Bronchial epithelial cell (primary cell): ENCODE data around the gene PKMYT1. TPM values are rescaled to one million over a fixed set of nuclear protein-coding genes. Genes with fewer than 3 reads are reported as not detected.

Source experiments
- DNase-seq: peaks from one replicate; pipeline ENCODE4 v3.0.0-alpha.2; 2010; ENCODE audit warnings: low read depth
- FAIRE-seq: peaks from 2 replicates; lab custom pipeline; 2011; peaks lifted over from hg19 to GRCh38; lab: Jason Lieb, UNC
- H3K27me3 ChIP-seq: 2 replicates; pipeline ENCODE4 v1.5.1; 2011; ENCODE audit warnings: low read length; ENCODE audit not compliant: control insufficient read depth, insufficient read depth
- H3K36me3 ChIP-seq: 2 replicates; pipeline ENCODE4 v1.5.1; 2011; ENCODE audit warnings: low read length; ENCODE audit not compliant: control insufficient read depth, insufficient read depth
- H3K4me3 ChIP-seq: 2 replicates; pipeline ENCODE4 v1.5.1; 2011; ENCODE audit warnings: mild to moderate bottlenecking, low read depth, low read length, control low read depth
- CTCF ChIP-seq: IDR thresholded peaks from 2 replicates; pipeline ENCODE4 v1.5.1; 2011; ENCODE audit warnings: mild to moderate bottlenecking, moderate library complexity, low read length, control low read depth, inconsistent platforms; ENCODE audit not compliant: insufficient read depth, severe bottlenecking
- total RNA-seq: library from RNA; depleted of rRNA; stranded (reverse); fragments of >200 nt; gene quantifications from 2 replicates; pipeline ENCODE4 v1.2.1, GENCODE V29; 2014

Gene PKMYT1
- total RNA-seq, 1 donor from 2014 or later, result 0.26 TPM

DNA sequence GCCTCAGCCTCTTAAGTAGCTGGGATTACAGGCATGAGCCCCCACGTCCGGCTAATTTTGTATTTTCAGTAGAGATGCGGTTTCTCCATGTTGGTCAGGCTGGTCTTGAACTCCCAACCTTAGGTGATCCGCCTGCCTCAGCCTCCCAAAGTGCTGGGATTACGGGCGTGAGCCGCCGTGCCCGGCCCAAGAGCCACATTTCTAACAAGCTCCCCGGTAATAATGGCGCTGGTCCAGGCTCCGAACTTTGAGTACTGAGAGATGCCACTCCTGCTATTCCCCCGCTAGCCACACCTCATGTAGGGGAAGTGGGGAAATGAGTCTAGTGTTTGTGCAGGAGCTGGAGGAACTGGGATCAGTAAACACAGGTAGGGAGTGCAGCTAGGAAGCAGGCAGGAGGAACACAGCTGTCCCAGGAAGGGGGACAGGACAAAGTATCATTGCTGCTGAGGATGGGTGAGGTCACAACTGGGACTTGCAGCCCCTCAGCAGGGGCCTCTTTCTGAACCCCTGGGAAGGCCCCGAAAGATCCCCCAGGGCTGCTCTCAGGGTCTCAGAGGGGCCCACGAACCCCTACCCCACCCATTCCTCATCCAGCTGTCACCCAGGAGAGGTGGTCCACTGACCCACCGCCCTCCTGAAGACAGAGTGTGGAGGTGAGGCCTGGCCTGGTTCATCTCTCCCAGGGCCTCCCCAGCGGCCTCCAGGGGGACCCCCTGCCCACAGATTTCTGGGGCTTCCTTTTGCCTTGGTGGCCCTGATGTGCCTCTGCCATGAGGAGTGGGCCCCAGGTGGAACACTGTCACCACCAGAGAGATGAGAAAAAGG is 19.8 kb downstream of the PKMYT1 start:
- TF ChIP-seq CTCF, result no peak
- FAIRE-seq, result no peak

GRCh38 chr16:2959206-2959605 is 21.0 kb downstream of the PKMYT1 start:
- DNase-seq (no peak), FAIRE-seq (peak; percentile 23)
- TF ChIP-seq CTCF, result no peak

More for the DNA sequence above, 19.8 kb downstream of the PKMYT1 start:
- no peaks in the 10 kb centered on the region for H3K36me3 ChIP-seq
- H3K27me3 ChIP-seq, result no peaks in the 10 kb centered on the region
- no peak overlapping the region for H3K4me3 ChIP-seq
- DNase-seq, result no peak

DNA sequence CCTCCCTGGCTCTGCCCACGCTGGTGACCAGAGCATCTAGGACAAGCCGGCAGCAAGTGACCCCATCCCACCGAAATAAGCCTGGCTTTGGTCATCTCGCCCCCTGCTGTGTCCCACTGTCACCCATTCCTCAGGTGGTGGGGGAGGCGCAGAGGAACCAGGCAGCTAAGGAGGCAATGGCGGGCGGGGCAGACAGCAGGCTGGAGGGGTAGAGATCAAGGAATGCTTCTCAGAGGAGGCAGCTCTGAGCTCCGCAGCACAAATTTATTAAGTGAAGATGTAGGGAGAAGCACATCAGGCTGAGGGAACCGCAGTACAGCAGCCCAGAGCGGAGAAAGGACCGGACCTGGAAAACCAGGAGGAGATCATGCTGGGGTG is 23.7 kb downstream of the PKMYT1 start:
- Histone ChIP-seq H3K27me3 (peaks cover 8% of the 10 kb centered on the region), H3K36me3 (no peaks in the 10 kb centered on the region), H3K4me3 (no peak overlapping the region)
- no peak for FAIRE-seq
- no peak for TF ChIP-seq CTCF
- DNase-seq, result no peak

More at GRCh38 chr16:2959206-2959605, 21.0 kb downstream of the PKMYT1 start:
- Histone ChIP-seq H3K36me3 (no peaks in the 10 kb centered on the region), H3K27me3 (peaks cover 8% of the 10 kb centered on the region), H3K4me3 (no peak overlapping the region)

DNA sequence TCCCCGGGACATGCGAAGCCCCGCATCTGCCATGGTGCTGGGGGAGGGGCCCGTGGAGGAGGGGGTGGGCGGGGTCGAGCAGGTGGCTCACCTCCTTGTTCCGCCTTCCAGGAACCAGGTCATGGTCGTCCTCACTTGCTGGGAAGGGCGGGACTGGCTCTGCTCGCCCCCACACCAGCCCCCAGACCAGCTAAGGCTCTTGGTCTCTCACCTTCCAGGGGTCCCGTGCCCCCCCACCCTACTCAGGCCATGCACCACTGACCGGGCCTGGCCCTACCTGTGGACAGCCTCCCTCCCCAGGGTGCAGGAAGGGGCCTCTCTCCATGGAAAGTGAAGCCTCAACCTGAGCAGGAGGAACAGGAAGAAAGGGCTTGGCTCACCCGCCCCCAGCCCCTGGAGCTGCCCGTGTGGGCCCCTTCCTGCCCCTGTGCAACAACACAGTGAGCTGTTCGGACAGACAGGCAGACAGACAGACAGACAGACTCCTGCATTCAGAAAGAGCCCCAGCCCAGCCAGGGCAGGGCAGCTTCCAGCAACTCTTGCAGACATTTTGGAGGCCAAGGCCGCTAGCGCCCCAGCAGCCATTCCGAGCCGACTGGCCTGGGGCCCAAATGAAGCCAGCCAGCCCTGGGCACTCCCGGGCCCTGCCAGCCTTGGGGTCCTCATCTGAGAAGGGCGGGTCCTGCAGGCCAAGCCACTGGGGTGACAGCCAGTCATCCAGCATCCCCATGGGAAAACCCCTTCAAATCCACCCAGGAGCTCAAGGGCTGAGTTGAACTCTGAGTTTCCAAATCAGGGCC is 24.3 kb downstream of the PKMYT1 start:
- Histone ChIP-seq H3K36me3 (no peaks in the 10 kb centered on the region), H3K27me3 (peaks cover 8% of the 10 kb centered on the region), H3K4me3 (no peak overlapping the region)
- FAIRE-seq (no peak), DNase-seq (no peak)
- no peak for TF ChIP-seq CTCF

DNA sequence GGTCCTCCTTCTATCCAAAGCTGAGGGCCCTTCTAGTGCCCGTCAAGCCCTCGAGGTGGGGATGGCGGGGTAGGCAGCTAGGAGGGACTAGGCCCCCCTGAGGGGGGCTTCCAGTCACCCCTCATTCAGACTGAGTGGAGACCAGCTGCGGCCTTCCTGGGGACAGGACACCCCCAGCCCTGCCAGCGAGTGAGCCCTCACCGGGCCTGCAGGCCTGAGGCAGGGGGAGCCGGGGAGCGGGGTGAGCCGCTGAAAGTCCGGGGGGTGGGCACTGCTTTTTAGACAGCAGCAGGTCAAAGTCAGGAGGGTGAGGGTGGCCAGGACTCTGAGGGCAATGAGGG is 24.8 kb downstream of the PKMYT1 start:
- H3K36me3 ChIP-seq, result no peaks in the 10 kb centered on the region
- no peak for TF ChIP-seq CTCF
- peaks cover 8% of the 10 kb centered on the region for H3K27me3 ChIP-seq
- no peak overlapping the region for H3K4me3 ChIP-seq
- DNase-seq (no peak), FAIRE-seq (no peak)
